Stimulated activated memory B cell treated with anti-CD40 and anti-IgM and Interleukin-4, amounts not matched to agents 10 μg/mL and 1 μg/mL and 100 μg/mL, for 72 hours (primary cell): ENCODE results near the gene BMP7.

ENCODE experiments used
- ATAC-seq: fragments of 150-1000 bp; cut with Tn5 transposase; 2 replicates; pipeline ENCODE4 v1.10.0; 2021
- H3K27ac Mint-ChIP-seq: one replicate; pipeline ENCODE4 v1.8.0; 2022; ENCODE audit warnings: mild to moderate bottlenecking, mixed read lengths
- H3K27me3 Mint-ChIP-seq: one replicate; pipeline ENCODE4 v1.8.0; 2022; ENCODE audit warnings: mixed read lengths
- H3K36me3 Mint-ChIP-seq: one replicate; pipeline ENCODE4 v1.8.0; 2022; ENCODE audit warnings: mixed read lengths
- H3K4me1 Mint-ChIP-seq: one replicate; pipeline ENCODE4 v1.8.0; 2022; ENCODE audit warnings: mixed read lengths
- H3K4me3 Mint-ChIP-seq: one replicate; pipeline ENCODE4 v1.8.0; 2022; ENCODE audit warnings: mild to moderate bottlenecking, moderate library complexity, mixed read lengths
- H3K9me3 Mint-ChIP-seq: one replicate; pipeline ENCODE4 v1.8.0; 2022; ENCODE audit warnings: mixed read lengths

Gene BMP7

DNA sequence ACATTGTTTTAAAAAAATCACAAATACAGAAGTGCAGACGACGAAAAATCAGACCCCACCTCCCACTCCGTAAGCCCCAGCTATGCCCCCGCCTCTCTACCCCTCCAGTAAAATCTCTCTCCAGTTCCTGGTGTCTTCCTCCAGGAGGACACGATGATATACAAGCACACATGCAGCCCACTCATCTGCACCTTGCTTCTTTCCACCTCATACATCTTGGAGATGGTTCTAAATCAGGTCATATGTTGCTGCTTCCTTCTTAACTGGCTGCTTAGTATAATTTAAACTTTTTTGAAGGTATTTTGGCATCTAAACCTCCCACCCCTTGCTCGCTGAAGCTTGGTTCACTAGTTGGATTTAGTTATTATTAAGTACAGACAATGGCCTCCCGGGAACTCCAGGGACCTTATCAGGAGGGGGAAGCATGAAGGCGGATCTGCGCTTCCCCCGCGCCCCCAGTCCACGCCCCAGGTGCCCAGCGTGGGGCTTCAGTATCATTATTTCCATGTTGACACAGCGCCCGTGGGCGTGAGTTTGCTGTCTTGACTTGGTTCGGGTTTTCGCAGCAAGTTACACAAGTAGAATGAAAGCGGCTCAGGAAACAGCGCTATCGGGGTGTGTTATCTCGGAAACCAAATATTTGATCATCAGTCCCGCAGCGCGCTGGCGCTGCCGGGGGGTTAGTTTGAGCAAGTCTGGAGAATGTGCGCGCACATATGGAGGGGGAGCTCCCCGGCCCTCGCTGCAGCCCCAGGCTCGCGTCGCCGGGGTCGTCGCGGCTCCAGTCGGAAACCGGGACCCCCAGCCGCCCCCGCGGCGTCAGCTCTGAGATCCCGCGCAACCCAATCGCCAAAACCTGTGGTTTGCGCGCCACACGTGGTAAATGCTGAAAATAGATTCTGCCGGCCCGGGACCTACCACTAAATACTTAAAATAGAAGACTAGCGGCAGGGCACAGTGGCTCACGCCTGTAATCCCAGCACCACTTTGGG lies 2.3 kb downstream of the BMP7 start:
- peaks cover 87% of the 10 kb centered on the region for H3K27me3 Mint-ChIP-seq

GRCh38 chr20:57262784-57263609 lies 3.4 kb downstream of the BMP7 start:
- Mint-ChIP-seq H3K4me3 (no peak overlapping the region), H3K27ac (no peak overlapping the region), H3K36me3 (no peaks in the 10 kb centered on the region)

More for the DNA sequence above, 2.3 kb downstream of the BMP7 start:
- Mint-ChIP-seq H3K4me3 (no peak overlapping the region), H3K4me1 (peaks cover 7% of the 10 kb centered on the region), H3K36me3 (no peaks in the 10 kb centered on the region), H3K9me3 (no peaks in the 10 kb centered on the region), H3K27ac (no peak overlapping the region)
- no peak for ATAC-seq

DNA sequence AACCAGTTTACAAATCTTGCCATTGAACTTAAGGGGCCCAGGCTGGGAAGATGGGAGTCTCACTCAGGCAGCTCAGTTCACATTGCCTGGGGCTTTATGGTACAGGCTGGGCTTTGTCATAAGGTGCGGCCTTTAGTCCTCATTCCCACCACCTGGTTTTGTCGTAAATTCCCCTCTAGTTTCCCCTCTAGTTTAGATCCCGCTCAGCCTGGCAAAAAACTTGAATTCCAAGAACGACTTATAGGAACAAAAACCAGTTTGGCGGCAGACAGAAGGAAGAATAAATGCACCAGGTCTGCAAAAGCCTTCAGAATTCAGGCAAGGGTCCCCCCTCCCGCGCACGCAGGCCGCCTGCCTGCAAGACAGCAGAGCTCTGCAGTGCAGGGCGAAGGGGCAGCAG lies 4.1 kb downstream of the BMP7 start:
- ATAC-seq: no peak
- H3K9me3 Mint-ChIP-seq: no peaks in the 10 kb centered on the region
- peaks cover 69% of the 10 kb centered on the region for H3K27me3 Mint-ChIP-seq
- H3K4me1 Mint-ChIP-seq: peaks cover 5% of the 10 kb centered on the region
- no peak overlapping the region for H3K27ac Mint-ChIP-seq
- no peaks in the 10 kb centered on the region for H3K36me3 Mint-ChIP-seq
- H3K4me3 Mint-ChIP-seq: no peak overlapping the region

More at GRCh38 chr20:57262784-57263609, 3.4 kb downstream of the BMP7 start:
- no peaks in the 10 kb centered on the region for H3K9me3 Mint-ChIP-seq
- ATAC-seq: no peak
- H3K27me3 Mint-ChIP-seq: peaks cover 76% of the 10 kb centered on the region
- peaks cover 7% of the 10 kb centered on the region for H3K4me1 Mint-ChIP-seq

GRCh38 chr20:57261457-57262251 lies 4.8 kb downstream of the BMP7 start:
- no peaks in the 10 kb centered on the region for H3K36me3 Mint-ChIP-seq
- no peak for ATAC-seq
- H3K9me3 Mint-ChIP-seq: no peaks in the 10 kb centered on the region
- no peaks in the 10 kb centered on the region for H3K4me1 Mint-ChIP-seq
- H3K4me3 Mint-ChIP-seq: no peak overlapping the region
- H3K27me3 Mint-ChIP-seq: peaks cover 62% of the 10 kb centered on the region
- no peak overlapping the region for H3K27ac Mint-ChIP-seq

DNA sequence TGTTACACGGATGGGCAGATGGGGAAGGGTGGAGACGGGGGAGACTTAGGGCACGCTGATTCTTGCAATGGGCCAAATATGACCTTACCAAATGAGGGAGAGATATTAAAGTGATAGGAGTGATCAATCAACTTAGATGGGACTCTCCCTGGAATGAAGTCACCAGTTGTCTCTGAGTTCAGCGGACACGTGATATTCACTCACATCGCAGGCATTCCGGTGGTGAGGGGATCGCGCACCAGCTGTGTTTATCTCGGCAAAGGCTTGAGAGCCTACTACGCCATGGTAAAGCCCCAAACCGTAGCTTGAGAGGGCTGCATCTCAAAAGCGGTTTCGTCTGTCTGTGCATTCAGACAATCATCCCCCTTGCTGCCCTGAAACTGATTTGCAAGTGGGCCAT lies 5.5 kb downstream of the BMP7 start:
- Mint-ChIP-seq H3K9me3 (no peaks in the 10 kb centered on the region), H3K4me1 (no peaks in the 10 kb centered on the region), H3K36me3 (no peaks in the 10 kb centered on the region), H3K4me3 (no peak overlapping the region), H3K27me3 (peaks cover 60% of the 10 kb centered on the region), H3K27ac (no peak overlapping the region)
- ATAC-seq: no peak

- peaks cover 55% of the 10 kb centered on the region for H3K27me3 Mint-ChIP-seq
- H3K9me3 Mint-ChIP-seq: no peaks in the 10 kb centered on the region
- no peaks in the 10 kb centered on the region for H3K4me1 Mint-ChIP-seq
- no peak overlapping the region for H3K4me3 Mint-ChIP-seq
- no peak for ATAC-seq
- no peaks in the 10 kb centered on the region for H3K36me3 Mint-ChIP-seq
- no peak overlapping the region for H3K27ac Mint-ChIP-seq
Measured at GRCh38 chr20:57259938-57260921, 6.2 kb downstream of the BMP7 start.

- Mint-ChIP-seq H3K27me3 (peaks cover 57% of the 10 kb centered on the region), H3K4me3 (no peak overlapping the region), H3K27ac (no peak overlapping the region), H3K4me1 (no peaks in the 10 kb centered on the region), H3K36me3 (no peaks in the 10 kb centered on the region), H3K9me3 (no peaks in the 10 kb centered on the region)
- ATAC-seq: no peak
Measured at GRCh38 chr20:57259121-57259937, 7.1 kb downstream of the BMP7 start.

DNA sequence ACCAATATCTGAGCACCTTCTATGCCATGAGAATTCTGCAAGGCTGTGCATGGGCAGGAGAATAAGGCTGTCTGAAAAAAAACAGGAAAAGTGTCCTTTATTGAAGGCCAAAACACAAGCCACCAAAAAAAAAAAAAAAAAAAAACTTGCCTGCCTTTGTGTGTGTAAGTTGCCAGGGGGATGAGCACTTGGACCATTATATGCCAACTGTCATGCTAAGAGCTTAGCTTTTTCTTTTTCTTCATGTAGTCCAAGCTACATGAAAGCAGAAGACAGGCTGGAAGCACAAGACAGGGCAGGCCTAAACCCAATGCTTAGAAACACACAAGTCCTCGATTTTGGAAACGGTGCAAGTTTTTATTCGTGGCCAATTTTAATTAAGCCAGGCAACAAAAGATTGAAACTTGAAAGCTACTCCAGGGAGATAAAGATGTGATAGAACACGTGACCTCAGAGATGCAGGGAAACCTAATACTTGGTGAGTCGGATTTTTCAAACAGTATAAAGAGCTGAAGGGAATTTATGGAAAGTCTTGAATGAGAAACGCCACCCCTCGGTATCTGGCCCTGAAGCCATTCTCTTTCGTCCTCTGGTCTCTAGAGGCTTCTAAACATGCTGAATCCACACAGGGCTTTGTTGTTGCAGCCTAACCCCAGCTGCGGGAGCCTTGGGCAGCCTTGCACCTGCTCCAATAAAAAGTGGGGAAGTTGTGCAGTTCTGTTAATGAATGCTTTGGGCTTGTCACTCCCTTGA lies 8.6 kb downstream of the BMP7 start:
- H3K4me1 Mint-ChIP-seq: no peaks in the 10 kb centered on the region
- H3K36me3 Mint-ChIP-seq: no peaks in the 10 kb centered on the region
- no peak for ATAC-seq
- no peaks in the 10 kb centered on the region for H3K9me3 Mint-ChIP-seq
- H3K27me3 Mint-ChIP-seq: peaks cover 48% of the 10 kb centered on the region
- H3K27ac Mint-ChIP-seq: no peak overlapping the region
- H3K4me3 Mint-ChIP-seq: no peak overlapping the region

DNA sequence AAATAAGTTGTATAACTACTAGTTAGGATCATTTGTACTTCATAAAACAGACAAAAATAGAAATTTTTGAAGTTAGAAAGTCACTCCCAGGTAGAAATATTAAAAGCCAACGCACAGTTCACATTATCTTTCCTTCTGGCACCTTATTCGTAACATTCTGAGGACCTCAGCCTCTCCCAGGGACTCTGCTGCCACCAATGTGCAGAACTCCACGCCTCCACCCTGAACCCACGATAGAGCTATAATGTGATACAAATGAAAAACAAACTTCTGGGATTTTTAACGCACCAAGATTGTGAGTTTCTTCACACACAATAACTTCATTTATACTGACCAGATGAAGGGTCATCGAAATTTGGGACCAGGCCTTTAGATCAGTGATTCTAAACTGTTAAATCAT lies 9.5 kb downstream of the BMP7 start:
- Mint-ChIP-seq H3K4me3 (no peak overlapping the region), H3K9me3 (no peaks in the 10 kb centered on the region), H3K36me3 (no peaks in the 10 kb centered on the region), H3K27me3 (peaks cover 38% of the 10 kb centered on the region), H3K4me1 (no peaks in the 10 kb centered on the region), H3K27ac (no peak overlapping the region)
- no peak for ATAC-seq

- no peak for ATAC-seq
- Mint-ChIP-seq H3K27ac (no peak overlapping the region), H3K4me3 (no peak overlapping the region), H3K36me3 (no peaks in the 10 kb centered on the region), H3K27me3 (peaks cover 35% of the 10 kb centered on the region), H3K9me3 (no peaks in the 10 kb centered on the region), H3K4me1 (no peaks in the 10 kb centered on the region)
Measured at GRCh38 chr20:57256205-57256604, 10.2 kb downstream of the BMP7 start.

DNA sequence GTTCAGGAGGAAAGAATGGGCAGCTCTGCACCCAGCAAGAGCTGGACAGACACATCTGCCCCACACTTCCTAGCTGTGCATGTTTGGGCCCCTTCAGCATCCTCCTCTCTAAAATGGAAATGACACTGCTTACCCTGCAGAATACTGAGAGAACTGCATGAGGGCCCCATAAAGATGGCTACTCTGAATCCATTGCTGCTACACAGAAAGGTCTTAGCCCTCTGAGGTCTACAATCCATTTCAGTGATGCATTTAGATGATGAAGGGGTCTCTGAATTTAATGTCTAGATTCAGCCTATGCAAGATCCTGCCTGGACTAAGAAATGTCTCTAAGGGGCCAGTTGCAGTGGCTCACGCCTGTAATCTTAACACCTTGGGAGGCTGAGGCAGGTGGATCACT lies 11.3 kb downstream of the BMP7 start:
- Mint-ChIP-seq H3K36me3 (no peaks in the 10 kb centered on the region), H3K9me3 (no peaks in the 10 kb centered on the region), H3K4me1 (no peaks in the 10 kb centered on the region), H3K4me3 (no peak overlapping the region), H3K27ac (no peak overlapping the region), H3K27me3 (peaks cover 32% of the 10 kb centered on the region)
- ATAC-seq: no peak

DNA sequence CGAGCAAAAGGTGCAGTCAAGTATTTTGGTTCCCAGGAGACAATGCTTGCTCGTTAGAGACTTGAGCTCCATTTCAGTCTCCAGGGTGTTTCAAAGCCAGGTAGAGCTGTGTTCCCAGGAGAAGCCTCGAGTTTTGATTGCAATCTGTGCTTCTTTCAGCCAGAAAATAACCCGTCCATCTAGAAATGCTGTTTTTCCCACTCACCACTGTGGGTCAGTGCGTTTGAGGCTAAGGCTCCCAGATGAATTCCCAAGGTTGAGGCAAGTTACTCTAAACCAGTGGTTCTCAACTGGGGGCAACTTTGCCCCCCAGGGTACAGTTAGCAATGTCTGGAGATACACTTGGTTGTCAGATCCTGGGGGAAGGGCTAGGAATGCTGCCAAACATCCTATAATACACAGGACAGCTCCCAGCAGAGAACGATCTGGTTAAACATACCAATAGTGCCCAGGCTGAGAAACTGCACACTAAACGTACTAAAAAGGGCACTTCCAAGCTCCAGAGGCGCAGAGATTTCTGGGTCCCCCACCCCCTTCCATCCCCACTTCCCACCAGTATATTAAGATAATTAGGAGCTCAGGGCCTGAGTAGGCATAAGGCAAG lies 13.8 kb downstream of the BMP7 start:
- no peak for ATAC-seq
- H3K36me3 Mint-ChIP-seq: no peaks in the 10 kb centered on the region
- no peak overlapping the region for H3K4me3 Mint-ChIP-seq
- no peak overlapping the region for H3K27ac Mint-ChIP-seq
- H3K4me1 Mint-ChIP-seq: no peaks in the 10 kb centered on the region
- peaks cover 45% of the 10 kb centered on the region for H3K27me3 Mint-ChIP-seq
- peaks cover 5% of the 10 kb centered on the region for H3K9me3 Mint-ChIP-seq
